HEK293 (cell line): Measurements from ENCODE around the gene COX18.

Experiments
- CTCF ChIA-PET: fragments of 350-600 bp; formaldehyde crosslinking; extraction: SDS; loops from one replicate; lab custom pipeline; 2021; ENCODE audit warnings: antibody characterized with exemption; lab: Yijun Ruan, JAX
- POLR2A ChIA-PET: fragments of 300-600 bp; formaldehyde crosslinking; extraction: SDS; loops from one replicate; lab custom pipeline; 2020; ENCODE audit warnings: antibody characterized with exemption, inconsistent platforms; lab: Yijun Ruan, JAX
- H3K27ac ChIP-seq: fragments of 200-500 bp; sonication (Bioruptor generic); 2 replicates; pipeline ENCODE4 v1.5.1; 2014; ENCODE audit warnings: low read depth, low read length, control low read depth, inconsistent platforms; ENCODE audit errors: extremely low read depth
- H3K36me3 ChIP-seq, 2 experiments: fragments of 200-500 bp in 1 of 2; sonication (Bioruptor generic) in 1 of 2; 1 replicate in 1 of 2; 2 replicates in 1 of 2; pipeline ENCODE4 v1.5.1; 2014 to 2017; ENCODE audit warnings: inconsistent platforms in 2 of 2, low read length in 2 of 2; ENCODE audit not compliant: control insufficient read depth in 2 of 2, insufficient read depth in 1 of 2
- H3K4me1 ChIP-seq: fragments of 200-500 bp; sonication (Bioruptor generic); 2 replicates; pipeline ENCODE4 v1.5.1; 2014; ENCODE audit warnings: mild to moderate bottlenecking, low read length, inconsistent platforms; ENCODE audit not compliant: control insufficient read depth, insufficient read depth
- H3K4me3 ChIP-seq: 2 replicates; pipeline ENCODE4 v1.5.1; 2011; ENCODE audit warnings: low read depth, mild to moderate bottlenecking, control low read depth, low read length, moderate library complexity
- H3K9me3 ChIP-seq: fragments of 200-500 bp; sonication (Bioruptor generic); 2 replicates; pipeline ENCODE4 v1.5.1; 2014; ENCODE audit warnings: low read depth, low read length, inconsistent platforms; ENCODE audit not compliant: control insufficient read depth, insufficient read depth
- EGR2 ChIP-seq: fragments of 450-650 bp; formaldehyde crosslinking; IDR thresholded peaks from 2 replicates; pipeline ENCODE4 v1.5.1; 2016; ENCODE audit warnings: low read depth, missing biosample characterization, missing genetic modification characterization
- GLI4 ChIP-seq: fragments of 450-650 bp; formaldehyde crosslinking; IDR thresholded peaks from 2 replicates; pipeline ENCODE4 v1.5.1; 2016; ENCODE audit warnings: missing biosample characterization, missing genetic modification characterization
- GLIS2 ChIP-seq: fragments of 450-650 bp; formaldehyde crosslinking; IDR thresholded peaks from 2 replicates; pipeline ENCODE4 v1.5.1; 2016; ENCODE audit warnings: missing biosample characterization, missing genetic modification characterization
- RBAK ChIP-seq: fragments of 450-650 bp; formaldehyde crosslinking; IDR thresholded peaks from 2 replicates; pipeline ENCODE4 v1.5.1; 2016; ENCODE audit warnings: missing biosample characterization, missing genetic modification characterization
- ZBTB17 ChIP-seq: fragments of 450-650 bp; formaldehyde crosslinking; IDR thresholded peaks from 2 replicates; pipeline ENCODE4 v1.5.1; 2016; ENCODE audit warnings: missing biosample characterization, missing genetic modification characterization
- ZBTB26 ChIP-seq: fragments of 450-650 bp; formaldehyde crosslinking; optimal IDR thresholded peaks from 2 replicates; pipeline ENCODE3; 2016; ENCODE audit warnings: missing biosample characterization, mild to moderate bottlenecking, missing genetic modification characterization
- ZBTB48 ChIP-seq: fragments of 450-650 bp; formaldehyde crosslinking; IDR thresholded peaks from 2 replicates; pipeline ENCODE4 v1.5.1; 2016; ENCODE audit warnings: missing biosample characterization, missing genetic modification characterization
- ZFP37 ChIP-seq: fragments of 450-650 bp; formaldehyde crosslinking; IDR thresholded peaks from 2 replicates; pipeline ENCODE4 v1.5.1; 2016; ENCODE audit warnings: missing biosample characterization, missing genetic modification characterization
- ZNF10 ChIP-seq: fragments of 450-650 bp; formaldehyde crosslinking; IDR thresholded peaks from 2 replicates; pipeline ENCODE4 v1.5.1; 2017; ENCODE audit warnings: missing biosample characterization, missing genetic modification characterization
- ZNF112 ChIP-seq: fragments of 450-650 bp; formaldehyde crosslinking; IDR thresholded peaks from 2 replicates; pipeline ENCODE4 v1.5.0; 2017; ENCODE audit warnings: missing biosample characterization, missing genetic modification characterization
- ZNF132 ChIP-seq: fragments of 450-650 bp; formaldehyde crosslinking; IDR thresholded peaks from 2 replicates; pipeline ENCODE4 v1.5.1; 2017; ENCODE audit warnings: missing biosample characterization, missing genetic modification characterization, borderline replicate concordance
- ZNF157 ChIP-seq: fragments of 450-650 bp; formaldehyde crosslinking; IDR thresholded peaks from 2 replicates; pipeline ENCODE4 v1.5.1; 2016; ENCODE audit warnings: missing biosample characterization, missing genetic modification characterization
- ZNF2 ChIP-seq: fragments of 450-650 bp; formaldehyde crosslinking; IDR thresholded peaks from 2 replicates; pipeline ENCODE4 v1.5.1; 2016; ENCODE audit warnings: missing biosample characterization, missing genetic modification characterization
- ZNF202 ChIP-seq: fragments of 450-650 bp; formaldehyde crosslinking; IDR thresholded peaks from 2 replicates; pipeline ENCODE4 v1.5.1; 2016; ENCODE audit warnings: missing biosample characterization, missing genetic modification characterization, borderline replicate concordance
- ZNF24 ChIP-seq: fragments of 450-650 bp; formaldehyde crosslinking; IDR thresholded peaks from 2 replicates; pipeline ENCODE4 v1.5.1; 2016; ENCODE audit warnings: missing biosample characterization, missing genetic modification characterization
- ZNF248 ChIP-seq: fragments of 450-650 bp; formaldehyde crosslinking; IDR thresholded peaks from 2 replicates; pipeline ENCODE4 v1.5.1; 2017; ENCODE audit warnings: missing biosample characterization, missing genetic modification characterization
- ZNF302 ChIP-seq: fragments of 450-650 bp; formaldehyde crosslinking; IDR thresholded peaks from 2 replicates; pipeline ENCODE4 v1.5.1; 2016; ENCODE audit warnings: missing biosample characterization, missing genetic modification characterization, low read depth
- ZNF398 ChIP-seq: fragments of 450-650 bp; formaldehyde crosslinking; IDR thresholded peaks from 2 replicates; pipeline ENCODE4 v1.5.1; 2017; ENCODE audit warnings: missing biosample characterization, missing genetic modification characterization
- ZNF416 ChIP-seq: fragments of 450-650 bp; formaldehyde crosslinking; IDR thresholded peaks from 2 replicates; pipeline ENCODE4 v1.5.1; 2016; ENCODE audit warnings: missing biosample characterization, missing genetic modification characterization
- ZNF600 ChIP-seq: fragments of 450-650 bp; formaldehyde crosslinking; IDR thresholded peaks from 2 replicates; pipeline ENCODE4 v1.5.1; 2016; ENCODE audit warnings: missing biosample characterization, missing genetic modification characterization
- ZNF623 ChIP-seq: fragments of 450-650 bp; formaldehyde crosslinking; IDR thresholded peaks from 2 replicates; pipeline ENCODE4 v1.5.1; 2016; ENCODE audit warnings: missing biosample characterization, missing genetic modification characterization
- ZNF677 ChIP-seq: fragments of 450-650 bp; IDR thresholded peaks from 2 replicates; pipeline ENCODE4 v1.5.0; 2018; ENCODE audit warnings: missing biosample characterization, mild to moderate bottlenecking, missing genetic modification characterization, moderate library complexity
- ZNF707 ChIP-seq: fragments of 450-650 bp; formaldehyde crosslinking; IDR thresholded peaks from 2 replicates; pipeline ENCODE4 v1.5.1; 2016; ENCODE audit warnings: missing biosample characterization, missing genetic modification characterization
- ZNF76 ChIP-seq: fragments of 450-650 bp; formaldehyde crosslinking; IDR thresholded peaks from 2 replicates; pipeline ENCODE4; 2016; ENCODE audit warnings: low read depth, missing biosample characterization, missing genetic modification characterization, borderline replicate concordance
- ZSCAN16 ChIP-seq: fragments of 450-650 bp; formaldehyde crosslinking; IDR thresholded peaks from 2 replicates; pipeline ENCODE4 v1.5.1; 2016; ENCODE audit warnings: missing biosample characterization, missing genetic modification characterization
- TF ChIP-seq, protein P1 (sequence below): fragments of 450-650 bp; IDR thresholded peaks from 2 replicates; pipeline ENCODE4 v1.5.1; 2018; ENCODE audit warnings: missing biosample characterization, missing genetic modification characterization
- TF ChIP-seq, protein P2 (sequence below): fragments of 450-650 bp; formaldehyde crosslinking; IDR thresholded peaks from 2 replicates; pipeline ENCODE4 v1.5.1; 2016; ENCODE audit warnings: missing biosample characterization, missing genetic modification characterization, low read depth

COX18 gene

GRCh38 chr4:73010789-73011628 lies 58.5 kb downstream of the COX18 start (continued):
- TF ChIP-seq ZNF398 (tag by site-specific recombination): no peak

GRCh38 chr4:73007526-73008100 lies 61.9 kb downstream of the COX18 start:
- Histone ChIP-seq H3K4me3 (no peak overlapping the region), H3K4me1 (no peaks in the 10 kb centered on the region), H3K27ac (no peak overlapping the region), H3K36me3 (no peaks in the 10 kb centered on the region), H3K9me3 (no peaks in the 10 kb centered on the region)
- POLR2A ChIA-PET: no interaction called here
- no peak for TF ChIP-seq ZNF600 (tag by site-specific recombination)
- TF ChIP-seq ZNF132 (tag by site-specific recombination): no peak
- TF ChIP-seq ZNF24 (tag by site-specific recombination): no peak
- TF ChIP-seq ZBTB17 (tag by site-specific recombination): no peak
- TF ChIP-seq, protein P1, sequence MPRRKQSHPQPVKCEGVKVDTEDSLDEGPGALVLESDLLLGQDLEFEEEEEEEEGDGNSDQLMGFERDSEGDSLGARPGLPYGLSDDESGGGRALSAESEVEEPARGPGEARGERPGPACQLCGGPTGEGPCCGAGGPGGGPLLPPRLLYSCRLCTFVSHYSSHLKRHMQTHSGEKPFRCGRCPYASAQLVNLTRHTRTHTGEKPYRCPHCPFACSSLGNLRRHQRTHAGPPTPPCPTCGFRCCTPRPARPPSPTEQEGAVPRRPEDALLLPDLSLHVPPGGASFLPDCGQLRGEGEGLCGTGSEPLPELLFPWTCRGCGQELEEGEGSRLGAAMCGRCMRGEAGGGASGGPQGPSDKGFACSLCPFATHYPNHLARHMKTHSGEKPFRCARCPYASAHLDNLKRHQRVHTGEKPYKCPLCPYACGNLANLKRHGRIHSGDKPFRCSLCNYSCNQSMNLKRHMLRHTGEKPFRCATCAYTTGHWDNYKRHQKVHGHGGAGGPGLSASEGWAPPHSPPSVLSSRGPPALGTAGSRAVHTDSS (tag by site-specific recombination): no peak
- no peak for TF ChIP-seq ZSCAN16 (tag by site-specific recombination)
- TF ChIP-seq ZNF302 (tag by site-specific recombination): no peak
- TF ChIP-seq GLI4 (tag by site-specific recombination): no peak
- TF ChIP-seq ZNF76 (tag by site-specific recombination): no peak
- no peak for TF ChIP-seq ZNF707 (tag by site-specific recombination)
- TF ChIP-seq ZNF677 (tag by site-specific recombination): no peak
- no peak for TF ChIP-seq GLIS2
- TF ChIP-seq ZFP37 (tag by site-specific recombination): no peak
- no peak for TF ChIP-seq ZNF248
- TF ChIP-seq EGR2: no peak
- TF ChIP-seq ZBTB26 (tag by site-specific recombination): no peak
- CTCF ChIA-PET: no interaction called here

GRCh38 chr4:73006286-73006990 lies 63.1 kb downstream of the COX18 start:
- H3K27ac ChIP-seq: no peak overlapping the region
- POLR2A ChIA-PET: no interaction called here
- CTCF ChIA-PET: no interaction called here
- TF ChIP-seq ZNF2 (tag by site-specific recombination) (no peak), ZNF202 (tag by site-specific recombination) (no peak), ZNF112 (no peak), ZNF623 (tag by site-specific recombination) (no peak), RBAK (tag by site-specific recombination) (no peak), ZBTB48 (tag by site-specific recombination) (no peak), ZNF416 (no peak), ZNF157 (tag by site-specific recombination) (no peak), ZNF10 (tag by site-specific recombination) (no peak)
- TF ChIP-seq, protein P2, sequence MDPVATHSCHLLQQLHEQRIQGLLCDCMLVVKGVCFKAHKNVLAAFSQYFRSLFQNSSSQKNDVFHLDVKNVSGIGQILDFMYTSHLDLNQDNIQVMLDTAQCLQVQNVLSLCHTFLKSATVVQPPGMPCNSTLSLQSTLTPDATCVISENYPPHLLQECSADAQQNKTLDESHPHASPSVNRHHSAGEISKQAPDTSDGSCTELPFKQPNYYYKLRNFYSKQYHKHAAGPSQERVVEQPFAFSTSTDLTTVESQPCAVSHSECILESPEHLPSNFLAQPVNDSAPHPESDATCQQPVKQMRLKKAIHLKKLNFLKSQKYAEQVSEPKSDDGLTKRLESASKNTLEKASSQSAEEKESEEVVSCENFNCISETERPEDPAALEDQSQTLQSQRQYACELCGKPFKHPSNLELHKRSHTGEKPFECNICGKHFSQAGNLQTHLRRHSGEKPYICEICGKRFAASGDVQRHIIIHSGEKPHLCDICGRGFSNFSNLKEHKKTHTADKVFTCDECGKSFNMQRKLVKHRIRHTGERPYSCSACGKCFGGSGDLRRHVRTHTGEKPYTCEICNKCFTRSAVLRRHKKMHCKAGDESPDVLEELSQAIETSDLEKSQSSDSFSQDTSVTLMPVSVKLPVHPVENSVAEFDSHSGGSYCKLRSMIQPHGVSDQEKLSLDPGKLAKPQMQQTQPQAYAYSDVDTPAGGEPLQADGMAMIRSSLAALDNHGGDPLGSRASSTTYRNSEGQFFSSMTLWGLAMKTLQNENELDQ: no peak

More at GRCh38 chr4:73006286-73006990, 63.1 kb downstream of the COX18 start:
- H3K4me1 ChIP-seq: no peaks in the 10 kb centered on the region
- no peaks in the 10 kb centered on the region for H3K36me3 ChIP-seq
- H3K4me3 ChIP-seq: no peak overlapping the region
- no peaks in the 10 kb centered on the region for H3K9me3 ChIP-seq
